RCC 7860 (cell line): Measurements from ENCODE around the gene KRT71.

Experiments
- DNase-seq: peaks from one replicate; pipeline ENCODE4 v3.0.0-alpha.2; 2015; ENCODE audit warnings: low spot score
- FAIRE-seq: peaks from 2 replicates; lab custom pipeline; 2012; peaks lifted over from hg19 to GRCh38; lab: Jason Lieb, UNC

KRT71 gene

GRCh38 chr12:52540531-52540930 is 12.4 kb downstream of the KRT71 start:
- DNase-seq (no peak), FAIRE-seq (no peak)

DNA sequence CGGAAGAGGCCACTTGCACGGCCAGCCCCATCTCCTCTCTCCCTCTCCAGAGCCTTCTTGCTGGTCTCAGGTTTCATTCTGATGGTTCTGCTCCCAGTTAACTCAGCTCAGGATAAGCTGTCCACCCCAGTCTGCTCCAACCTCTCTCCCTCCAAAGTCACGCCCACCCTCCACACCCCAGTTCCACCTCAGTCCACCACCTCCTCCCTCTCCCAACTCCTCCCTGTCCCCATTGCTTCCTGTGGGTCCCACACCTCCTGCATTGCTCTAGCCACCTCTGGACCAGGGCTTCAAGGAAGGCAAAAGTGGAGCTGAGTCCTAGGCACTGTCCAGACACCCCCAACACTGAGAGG is 13.1 kb downstream of the KRT71 start:
- DNase-seq: no peak

DNA sequence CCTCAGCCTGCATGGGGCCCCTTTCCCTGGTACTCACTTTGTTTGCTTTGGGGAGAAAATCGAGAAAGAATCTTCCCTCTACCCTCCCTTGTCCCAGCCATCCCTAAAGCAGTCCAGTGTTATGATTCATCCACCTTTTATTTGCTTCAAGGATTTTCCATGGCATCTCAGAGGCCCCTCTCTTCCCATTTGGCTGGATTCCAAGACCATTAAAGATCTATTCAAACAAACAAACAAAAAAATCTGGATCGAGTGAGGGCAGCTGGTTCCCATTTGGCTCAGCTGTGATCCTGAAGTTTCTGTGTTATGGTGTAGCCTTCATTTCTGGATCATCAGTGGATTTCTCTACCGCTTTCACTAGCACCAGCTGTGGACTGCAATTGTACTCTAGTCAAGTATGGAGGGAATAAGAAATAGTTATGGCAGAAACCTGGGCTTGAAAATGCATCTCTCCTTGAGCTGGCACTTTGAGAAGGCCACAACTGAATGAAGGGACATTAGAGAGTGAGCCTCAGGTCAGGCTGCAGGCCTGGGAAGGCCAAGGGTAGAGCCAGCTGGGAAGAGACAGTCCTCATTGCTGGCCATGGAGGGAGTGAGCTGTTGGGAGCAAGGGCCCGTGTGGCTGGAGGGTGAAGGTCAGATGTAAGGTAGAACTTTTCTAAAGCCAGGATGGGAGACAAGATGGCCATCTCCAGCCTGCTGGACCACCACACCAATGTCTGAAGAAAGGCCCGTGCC is 13.7 kb downstream of the KRT71 start:
- DNase-seq (no peak), FAIRE-seq (no peak)

More for the DNA sequence above, 13.1 kb downstream of the KRT71 start:
- no peak for FAIRE-seq

DNA sequence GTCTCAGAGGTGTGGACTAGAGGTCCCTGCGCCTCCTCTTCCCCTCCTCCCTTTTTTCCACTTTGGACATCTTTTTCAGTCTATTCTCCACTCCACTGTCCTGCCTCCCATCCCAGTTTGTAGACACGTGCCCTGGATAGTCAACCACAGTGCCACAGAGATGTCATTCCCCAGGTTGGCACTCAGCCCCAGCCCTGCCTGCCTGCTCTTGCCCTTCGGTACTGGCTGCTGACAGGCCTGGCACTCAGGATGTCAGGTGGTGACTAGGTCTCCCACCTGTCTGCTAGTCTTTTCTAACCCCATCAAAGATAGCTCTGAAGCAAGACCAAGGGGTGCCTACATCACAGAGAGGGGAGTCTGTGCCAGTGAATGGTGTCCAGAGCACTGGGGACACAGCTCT is 15.8 kb downstream of the KRT71 start:
- no peak for DNase-seq

GRCh38 chr12:52535574-52535973 is 17.4 kb downstream of the KRT71 start:
- DNase-seq (no peak), FAIRE-seq (no peak)

More for the DNA sequence above, 15.8 kb downstream of the KRT71 start:
- FAIRE-seq: no peak

DNA sequence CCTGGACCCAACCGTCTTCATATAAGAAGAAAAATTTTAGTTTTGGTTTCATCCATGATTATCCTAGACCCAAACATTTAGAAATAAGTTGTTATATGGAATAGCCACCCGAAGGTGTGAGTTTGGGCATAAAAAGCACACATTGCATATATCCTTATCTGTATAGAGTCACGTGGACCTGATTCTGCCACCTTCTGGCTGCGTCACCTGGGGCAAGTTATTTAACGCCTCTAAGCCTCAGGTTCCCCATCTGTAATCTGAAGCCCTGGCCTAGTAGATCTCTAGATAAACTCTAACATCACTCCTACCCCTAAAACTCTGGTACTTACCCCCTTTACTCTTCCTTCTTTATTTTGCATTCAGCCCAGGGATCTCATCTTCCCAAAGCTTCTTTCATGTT is 18.5 kb downstream of the KRT71 start:
- DNase-seq (no peak), FAIRE-seq (no peak)

GRCh38 chr12:52533686-52534470 is 19.1 kb downstream of the KRT71 start:
- FAIRE-seq (no peak), DNase-seq (no peak)

DNA sequence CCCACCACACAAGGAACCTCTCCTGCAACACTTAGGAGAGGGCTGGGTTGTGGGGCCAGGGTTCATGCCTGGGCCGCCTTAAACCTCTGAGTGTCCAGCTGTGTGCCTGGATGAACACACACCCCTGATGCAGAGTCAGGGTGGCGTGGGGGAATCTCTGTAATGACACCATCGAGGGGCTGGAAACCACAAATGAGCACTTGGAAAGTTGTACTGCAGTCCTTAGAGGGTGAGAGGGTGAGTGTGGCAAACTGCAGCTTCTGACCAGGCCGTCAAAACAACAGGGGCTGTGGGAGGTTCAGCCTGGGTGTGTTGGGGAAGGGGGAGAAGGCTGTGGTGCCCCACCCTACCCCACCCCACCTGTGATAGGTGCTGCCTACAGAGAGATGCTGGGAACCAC is 20.3 kb downstream of the KRT71 start:
- FAIRE-seq: no peak
- no peak for DNase-seq

- DNase-seq (no peak), FAIRE-seq (no peak)
Observed at GRCh38 chr12:52531566-52532300, 21.2 kb downstream of the KRT71 start.

DNA sequence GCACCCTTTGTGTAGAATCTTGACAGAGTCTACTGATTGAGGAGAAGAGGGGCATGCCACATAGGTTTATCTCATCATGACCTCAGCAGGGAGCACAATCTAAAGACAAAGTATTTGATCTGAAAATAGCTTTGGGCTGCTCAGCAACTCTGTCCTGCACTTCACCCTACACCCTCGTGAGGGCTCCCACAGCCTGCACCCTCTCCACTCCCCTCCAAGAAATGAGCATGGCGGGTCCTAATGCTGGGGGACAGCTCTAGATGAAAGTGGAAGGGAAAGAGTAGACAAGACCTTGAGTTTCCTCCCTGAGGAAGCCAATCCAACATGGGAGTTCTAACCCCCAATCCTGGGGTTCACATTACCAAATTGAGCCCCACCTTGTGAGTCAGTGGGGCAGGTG is 22.0 kb downstream of the KRT71 start:
- FAIRE-seq (no peak), DNase-seq (no peak)

- FAIRE-seq: no peak
Observed at GRCh38 chr12:52530366-52530765, 22.6 kb downstream of the KRT71 start.

DNA sequence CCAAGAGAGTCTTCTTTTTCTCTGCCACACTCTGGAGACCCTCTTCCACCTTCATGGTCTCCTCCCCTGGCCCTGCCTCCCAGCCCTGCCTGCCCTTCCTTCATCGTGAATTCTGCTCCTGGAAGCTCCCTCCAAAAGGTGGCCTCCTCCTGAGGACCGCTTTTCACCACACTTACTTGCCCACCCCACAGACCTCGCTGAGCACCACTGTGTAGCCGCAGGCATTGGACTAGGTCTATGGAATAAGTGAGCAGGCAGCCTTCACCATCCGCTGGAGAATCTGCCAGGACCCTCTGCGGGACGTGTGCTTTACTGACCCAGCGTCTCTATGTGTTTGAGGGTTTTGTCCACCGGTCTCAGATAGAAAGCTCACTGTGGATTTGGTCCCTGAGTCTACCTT is 23.1 kb downstream of the KRT71 start:
- DNase-seq (no peak), FAIRE-seq (no peak)

More at GRCh38 chr12:52530366-52530765, 22.6 kb downstream of the KRT71 start:
- DNase-seq: no peak

DNA sequence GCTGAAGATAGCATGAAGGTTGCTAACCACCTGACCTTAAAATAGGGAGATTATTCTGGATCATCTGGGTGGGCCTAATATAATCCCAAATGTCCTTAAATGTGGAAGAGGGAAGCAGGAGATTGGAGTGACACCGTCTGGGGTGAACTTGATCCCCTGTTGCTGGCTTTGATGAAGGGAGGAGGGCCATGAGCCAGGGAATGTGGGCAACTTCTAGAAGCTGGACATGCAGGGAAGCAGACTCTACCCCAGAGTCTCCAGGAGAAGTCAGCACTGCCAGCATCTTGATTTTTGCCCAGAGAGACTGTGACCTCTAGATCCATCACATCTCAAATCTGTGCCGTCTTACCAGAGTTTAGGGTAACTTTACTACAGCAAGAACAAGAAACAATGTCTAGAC is 23.5 kb downstream of the KRT71 start:
- no peak for DNase-seq
- no peak for FAIRE-seq

DNA sequence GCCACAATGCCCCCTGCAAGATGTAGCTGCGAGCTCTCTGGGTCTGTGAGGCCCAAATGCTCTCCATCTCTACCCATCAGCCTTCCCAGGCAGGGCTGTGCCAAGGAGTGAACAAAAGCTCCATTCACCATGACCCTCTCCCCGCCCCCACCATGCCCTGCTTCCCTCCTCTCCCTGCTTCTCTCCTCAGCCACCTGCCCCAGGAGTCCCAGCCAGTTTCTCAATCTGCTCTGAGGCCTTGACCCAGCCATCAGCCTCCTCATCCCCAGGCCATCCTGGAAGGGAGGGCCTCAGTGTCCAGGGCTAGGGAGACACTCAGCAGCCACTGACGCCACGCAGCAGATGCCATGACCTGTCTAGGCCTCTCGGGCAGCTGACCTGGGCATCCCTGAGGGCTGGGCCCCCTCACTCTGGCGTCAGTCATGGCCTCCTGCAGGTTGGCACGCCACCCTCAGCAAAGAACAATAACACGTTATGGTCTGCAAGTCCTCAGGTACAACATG is 24.3 kb downstream of the KRT71 start:
- no peak for FAIRE-seq

GRCh38 chr12:52527121-52527800 is 25.7 kb downstream of the KRT71 start:
- DNase-seq (no peak), FAIRE-seq (no peak)

More for the DNA sequence above, 24.3 kb downstream of the KRT71 start:
- no peak for DNase-seq

GRCh38 chr12:52526511-52526951 is 26.4 kb downstream of the KRT71 start:
- DNase-seq: no peak
- no peak for FAIRE-seq

DNA sequence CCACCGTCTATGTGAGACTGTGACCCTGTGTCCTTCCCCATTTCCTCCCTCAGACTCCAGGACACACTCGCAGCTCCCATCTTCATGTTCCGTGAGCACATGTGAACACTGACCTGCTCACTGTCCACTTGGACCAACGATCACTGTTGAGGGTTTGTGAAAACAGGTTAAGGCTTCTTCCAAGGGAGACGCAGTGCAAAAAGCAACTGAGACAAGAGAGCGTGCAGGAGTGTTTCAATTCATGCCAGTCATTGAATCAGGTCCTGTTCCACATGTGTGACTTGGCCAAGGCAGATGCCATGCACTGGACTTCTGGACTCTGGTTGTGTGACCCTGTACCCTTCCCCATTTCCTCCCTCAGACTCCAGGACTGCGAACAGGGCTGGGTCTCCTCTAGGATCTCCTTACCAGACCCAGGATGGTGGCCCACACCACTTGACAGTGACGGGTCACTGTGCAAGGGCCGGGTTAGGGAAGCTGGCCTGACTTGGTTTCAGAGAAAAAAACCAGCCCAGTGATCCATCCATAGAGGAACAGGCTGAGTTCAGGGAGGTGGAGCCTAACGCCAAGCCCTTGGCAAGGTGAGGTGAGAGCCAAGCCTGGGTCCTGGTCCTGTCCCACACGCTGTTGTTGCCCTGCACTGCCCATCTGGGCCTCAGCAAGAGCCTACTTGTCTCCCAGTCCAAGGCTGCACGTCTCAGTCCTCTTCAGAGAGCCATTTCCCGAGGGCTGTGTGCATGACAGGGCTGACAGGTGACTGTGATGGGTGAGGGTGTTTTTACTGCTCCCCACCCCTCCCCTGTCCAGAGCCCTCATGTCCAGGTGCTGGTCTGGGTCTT is 27.1 kb downstream of the KRT71 start:
- no peak for FAIRE-seq
- DNase-seq: no peak

DNA sequence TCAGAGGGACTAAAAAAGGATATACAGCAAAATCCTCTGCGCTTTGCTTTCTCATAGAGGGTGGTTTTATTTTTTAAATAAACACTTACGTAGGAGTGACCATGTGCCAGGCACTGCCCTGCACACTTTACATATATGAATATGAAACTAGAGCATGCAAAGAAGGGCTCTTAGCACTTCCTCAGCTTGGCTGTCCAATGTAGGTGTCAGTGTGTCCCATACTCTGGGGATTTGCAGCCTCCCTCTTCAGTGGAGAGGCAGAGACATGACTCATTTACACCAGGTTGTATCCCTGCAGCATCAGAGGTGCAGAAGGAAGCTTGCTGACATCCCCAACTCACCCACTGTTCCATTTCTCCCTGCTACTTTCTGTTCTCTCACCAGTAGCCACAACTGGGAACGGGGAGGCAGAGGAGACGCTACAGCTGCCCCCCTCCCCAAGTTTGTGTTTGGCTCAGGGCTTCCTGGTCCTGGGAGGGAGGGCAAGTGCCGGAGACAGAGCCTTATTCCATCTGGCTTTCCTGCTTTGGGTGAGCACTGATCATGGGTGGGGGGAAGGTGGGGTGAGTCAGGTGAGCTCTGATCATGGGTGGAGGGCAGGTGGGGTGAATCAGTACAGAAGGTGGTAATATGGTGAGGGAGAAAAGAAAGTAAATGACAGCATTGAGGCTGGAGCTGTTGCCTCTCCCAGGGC is 27.9 kb downstream of the KRT71 start:
- no peak for DNase-seq
- no peak for FAIRE-seq

DNA sequence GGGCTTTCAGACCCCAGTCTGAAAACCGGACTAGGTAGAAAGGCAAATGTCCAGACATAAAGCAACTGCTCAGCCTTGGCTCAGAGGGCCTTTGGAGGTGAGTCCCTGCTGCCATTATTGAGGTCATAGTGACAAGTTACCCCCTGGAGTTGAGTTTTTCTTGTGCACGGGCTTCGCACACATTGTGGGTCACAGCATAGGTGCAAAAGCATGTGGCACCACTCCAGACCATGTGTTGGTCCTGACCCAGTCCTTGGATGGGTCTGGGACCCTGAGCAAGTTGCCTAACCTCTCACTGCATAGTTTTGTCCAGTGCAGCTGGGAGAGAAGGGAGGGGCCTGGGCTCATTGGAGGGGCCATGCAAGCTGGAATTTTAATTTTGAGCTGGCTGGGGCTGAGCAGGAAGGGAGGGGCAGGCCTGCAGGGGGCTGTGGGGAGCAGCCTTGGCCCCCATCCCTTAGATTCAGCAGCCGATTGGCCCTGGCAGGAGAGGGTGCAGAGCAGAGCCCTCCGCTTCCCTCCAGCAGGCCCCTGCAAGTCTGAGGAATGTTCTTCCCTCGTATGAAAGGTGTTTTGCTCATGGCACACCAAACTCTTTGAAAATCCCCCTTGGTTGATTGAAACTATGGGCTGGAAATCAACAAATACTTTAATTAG is 28.6 kb downstream of the KRT71 start:
- FAIRE-seq: no peak
- DNase-seq: no peak
